Stomach smooth muscle (tissue), 2 donors: ENCODE measurements around the gene SNAPC4.

ENCODE experiments used
- H3K27ac ChIP-seq: one replicate; pipeline ENCODE4 v1.7.0; 2013; ENCODE audit warnings: mild to moderate bottlenecking, low read length, inconsistent platforms
- H3K27me3 ChIP-seq, 2 donors: one replicate each; pipeline ENCODE4 v1.7.0; 2013; ENCODE audit warnings: low read length in 2 of 2; ENCODE audit not compliant: insufficient read depth in 2 of 2, control insufficient read depth in 1 of 2
- H3K36me3 ChIP-seq, 2 donors: one replicate each; pipeline ENCODE4 v1.7.0; 2013; ENCODE audit warnings: low read length in 2 of 2; ENCODE audit not compliant: control insufficient read depth in 2 of 2, insufficient read depth in 2 of 2
- H3K4me1 ChIP-seq: one replicate; pipeline ENCODE4 v1.7.0; 2013; ENCODE audit warnings: low read length; ENCODE audit not compliant: control insufficient read depth, insufficient read depth
- H3K4me3 ChIP-seq, 2 donors: one replicate each; pipeline ENCODE4 v1.7.0; 2013; ENCODE audit warnings: low read length in 2 of 2
- H3K9ac ChIP-seq, 2 donors: one replicate each; pipeline ENCODE4 v1.7.0; 2013; ENCODE audit warnings: low read length in 2 of 2, mild to moderate bottlenecking in 1 of 2
- H3K9me3 ChIP-seq, 2 donors: one replicate each; pipeline ENCODE4 v1.7.0; 2013; ENCODE audit warnings: low read length in 2 of 2; ENCODE audit not compliant: control insufficient read depth in 2 of 2
- donor health status: healthy.
- donor health status: Pancreatic carcinoma.

SNAPC4 gene

DNA sequence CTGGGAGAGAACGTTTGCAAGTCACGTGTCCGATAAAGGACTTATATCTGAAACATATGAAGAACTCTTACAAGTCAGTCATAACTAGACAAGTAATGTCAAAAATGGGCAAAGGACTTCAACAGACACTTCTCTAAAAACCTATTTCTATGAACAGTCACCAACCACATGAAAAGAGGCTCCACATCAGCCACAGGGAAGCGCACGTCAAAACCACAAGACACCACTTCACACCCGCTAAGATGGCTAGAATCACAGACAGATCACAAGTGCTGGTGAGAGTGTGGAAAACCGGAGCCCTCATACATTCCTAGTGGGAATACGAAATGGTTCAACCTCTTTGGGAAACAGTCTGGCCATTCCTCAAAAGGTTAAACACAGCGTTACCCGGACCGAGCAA is 15.0 kb downstream of the SNAPC4 start:
- Histone ChIP-seq H3K4me1 (no peaks in the 10 kb centered on the region), H3K27me3 (no peaks in the 10 kb centered on the region), H3K9ac (no peak overlapping the region), H3K36me3 (peaks cover 25 to 32% of the 10 kb centered on the region in 2 donors), H3K27ac (no peak overlapping the region), H3K9me3 (no peaks in the 10 kb centered on the region), H3K4me3 (no peak overlapping the region)

DNA sequence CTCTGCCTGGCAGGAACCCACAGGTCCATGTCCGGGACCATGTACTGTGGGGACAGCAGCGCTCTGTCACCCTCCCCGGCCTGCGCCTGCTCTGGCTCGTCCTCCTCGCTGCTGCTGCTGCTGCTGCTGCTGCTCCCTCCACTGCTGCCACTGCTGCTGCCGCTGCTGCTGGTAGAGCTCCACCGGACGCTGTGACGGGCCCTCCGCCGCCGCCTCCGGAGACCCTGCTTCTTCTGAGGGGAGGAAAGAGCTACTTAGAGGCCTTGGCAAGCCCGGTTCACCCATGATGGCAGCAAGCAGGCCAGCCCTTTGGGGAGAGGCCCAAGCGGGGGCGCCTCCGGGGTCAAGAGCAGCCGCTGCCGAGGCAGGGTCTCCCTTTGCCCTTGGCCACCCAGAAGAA is 16.5 kb downstream of the SNAPC4 start:
- no peak overlapping the region for H3K9ac ChIP-seq
- H3K9me3 ChIP-seq, result no peaks in the 10 kb centered on the region
- no peak overlapping the region for H3K4me3 ChIP-seq
- no peak overlapping the region for H3K27ac ChIP-seq
- no peaks in the 10 kb centered on the region for H3K4me1 ChIP-seq
- peaks cover 23 to 29% of the 10 kb centered on the region in 2 donors for H3K36me3 ChIP-seq
- no peaks in the 10 kb centered on the region for H3K27me3 ChIP-seq

DNA sequence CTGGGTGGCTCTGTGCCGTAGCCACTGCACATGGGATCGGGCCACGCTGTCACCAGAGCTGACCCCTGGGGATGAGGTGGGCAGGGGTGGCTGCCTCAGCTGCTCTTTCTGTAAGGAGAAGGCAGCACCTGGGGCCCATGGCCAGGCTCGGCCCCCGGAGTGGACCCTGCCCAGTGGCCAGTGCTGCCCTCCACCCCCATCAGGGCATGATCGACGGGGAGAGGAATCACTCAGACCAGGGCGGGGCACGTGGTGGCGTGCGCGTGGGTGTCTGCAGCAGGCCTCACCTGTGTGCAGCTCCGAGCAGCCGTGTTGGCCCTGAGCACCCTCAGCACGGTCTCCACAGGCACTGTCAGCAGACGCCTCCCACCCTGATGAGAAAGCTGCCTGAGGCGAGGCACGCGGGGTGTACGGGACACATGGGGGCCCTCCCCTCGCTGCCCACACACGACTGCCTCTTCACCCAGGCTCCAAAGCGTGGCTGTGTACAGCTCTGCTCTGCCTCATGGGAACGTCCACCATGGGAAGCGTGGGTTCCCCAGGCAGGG is 17.9 kb downstream of the SNAPC4 start:
- Histone ChIP-seq H3K9ac (no peak overlapping the region), H3K4me1 (no peaks in the 10 kb centered on the region), H3K9me3 (no peaks in the 10 kb centered on the region), H3K27me3 (no peaks in the 10 kb centered on the region), H3K27ac (no peak overlapping the region), H3K36me3 (peaks cover 12 to 19% of the 10 kb centered on the region in 2 donors), H3K4me3 (no peak overlapping the region)

DNA sequence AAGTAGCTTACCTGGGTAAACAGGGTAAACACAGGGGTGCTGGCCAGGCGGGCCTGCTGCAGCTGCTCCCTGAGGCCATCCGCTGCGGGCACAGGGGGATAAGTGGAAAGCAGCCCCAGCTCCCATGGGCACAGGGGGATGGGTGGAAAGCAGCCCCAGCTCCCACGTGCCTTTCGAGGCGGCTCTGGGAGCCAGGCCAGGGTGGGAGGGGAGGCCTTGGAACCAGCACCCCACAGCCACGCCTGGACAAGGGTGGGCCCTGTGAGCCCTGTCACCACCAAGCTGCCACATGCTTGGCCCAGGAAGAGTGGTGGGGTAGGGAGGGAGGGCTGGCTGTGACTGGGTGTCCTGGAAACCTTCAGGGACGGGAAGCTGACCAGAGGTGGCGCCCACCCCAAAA is 18.7 kb downstream of the SNAPC4 start:
- no peaks in the 10 kb centered on the region for H3K9me3 ChIP-seq
- H3K9ac ChIP-seq, result no peak overlapping the region
- H3K4me3 ChIP-seq, result no peak overlapping the region
- H3K27ac ChIP-seq, result no peak overlapping the region
- H3K36me3 ChIP-seq, result peaks cover 10 to 19% of the 10 kb centered on the region in 2 donors
- no peaks in the 10 kb centered on the region for H3K27me3 ChIP-seq
- H3K4me1 ChIP-seq, result no peaks in the 10 kb centered on the region

DNA sequence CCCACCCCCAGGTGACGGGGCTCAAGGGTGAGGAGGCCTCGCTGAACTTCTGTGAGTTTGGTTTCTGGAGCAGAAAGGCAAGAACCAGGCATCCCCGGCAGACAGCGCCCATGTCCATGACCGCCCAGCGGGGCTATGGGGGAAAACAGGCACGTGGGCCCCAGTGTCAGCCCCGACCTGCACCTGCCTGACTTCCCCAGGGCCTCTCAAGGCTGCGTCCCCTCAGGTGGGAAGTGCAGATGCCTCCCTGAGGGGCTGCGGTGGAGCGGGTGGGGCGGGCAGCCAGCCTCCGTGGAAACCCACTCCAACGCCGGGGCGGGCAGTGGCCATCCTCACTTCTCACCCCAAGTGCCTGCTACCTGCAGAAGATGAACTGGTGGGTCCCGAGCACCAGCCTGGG is 19.6 kb downstream of the SNAPC4 start:
- Histone ChIP-seq H3K36me3 (peaks cover 7 to 17% of the 10 kb centered on the region in 2 donors), H3K27me3 (no peaks in the 10 kb centered on the region), H3K4me1 (peaks cover 2% of the 10 kb centered on the region), H3K9me3 (no peaks in the 10 kb centered on the region), H3K27ac (no peak overlapping the region), H3K4me3 (no peak overlapping the region), H3K9ac (no peak overlapping the region)

DNA sequence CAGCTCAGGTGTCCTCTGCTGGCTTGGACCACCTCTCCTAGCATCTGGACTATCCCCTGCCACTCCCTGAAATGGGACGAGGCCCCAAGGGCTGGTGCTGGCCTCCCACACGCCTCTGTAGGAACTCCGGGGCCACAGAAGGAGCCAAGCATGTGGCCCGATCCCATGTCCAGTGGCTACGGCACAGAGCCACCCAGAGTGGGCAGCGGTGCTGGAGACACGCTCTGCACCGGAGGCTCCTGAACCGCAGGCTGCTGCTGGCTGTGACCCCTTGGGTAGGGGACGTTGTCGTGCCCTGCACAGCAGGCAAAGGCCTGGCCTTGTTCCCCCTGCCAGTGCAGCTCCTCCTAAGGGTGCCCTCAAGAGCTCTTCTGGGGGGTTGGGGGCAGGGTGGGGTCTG is 20.1 kb downstream of the SNAPC4 start:
- H3K36me3 ChIP-seq, result peaks cover 7 to 14% of the 10 kb centered on the region in 2 donors

DNA sequence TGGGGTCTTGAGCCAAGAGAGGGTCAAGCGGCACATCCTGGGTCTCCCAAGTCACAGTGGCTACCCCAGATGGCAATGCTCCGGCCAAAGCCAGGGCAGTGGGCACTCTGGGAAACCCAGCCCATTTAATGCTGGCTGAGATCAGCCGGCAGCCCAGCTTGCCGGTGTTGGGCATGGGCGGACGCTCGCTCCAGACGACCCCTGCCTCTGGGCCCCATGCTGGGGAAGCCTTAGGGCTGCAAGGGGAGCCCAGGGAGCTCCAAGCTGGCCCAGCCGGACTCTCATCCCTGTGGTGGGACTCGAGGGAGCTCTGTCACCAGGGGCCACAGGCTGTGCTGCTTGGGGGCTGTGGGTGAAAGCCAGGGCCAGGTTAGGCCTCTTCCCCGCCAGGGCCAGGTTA is 20.6 kb downstream of the SNAPC4 start:
- Histone ChIP-seq H3K36me3 (peaks cover 7 to 16% of the 10 kb centered on the region in 2 donors), H3K27me3 (no peaks in the 10 kb centered on the region), H3K4me3 (no peak overlapping the region), H3K9ac (no peak overlapping the region), H3K9me3 (no peaks in the 10 kb centered on the region), H3K27ac (no peak overlapping the region), H3K4me1 (peaks cover 2% of the 10 kb centered on the region)

More for the DNA sequence above, 20.1 kb downstream of the SNAPC4 start:
- no peaks in the 10 kb centered on the region for H3K9me3 ChIP-seq
- H3K27ac ChIP-seq, result no peak overlapping the region
- H3K4me3 ChIP-seq, result no peak overlapping the region
- no peak overlapping the region for H3K9ac ChIP-seq
- H3K4me1 ChIP-seq, result peaks cover 2% of the 10 kb centered on the region
- no peaks in the 10 kb centered on the region for H3K27me3 ChIP-seq

DNA sequence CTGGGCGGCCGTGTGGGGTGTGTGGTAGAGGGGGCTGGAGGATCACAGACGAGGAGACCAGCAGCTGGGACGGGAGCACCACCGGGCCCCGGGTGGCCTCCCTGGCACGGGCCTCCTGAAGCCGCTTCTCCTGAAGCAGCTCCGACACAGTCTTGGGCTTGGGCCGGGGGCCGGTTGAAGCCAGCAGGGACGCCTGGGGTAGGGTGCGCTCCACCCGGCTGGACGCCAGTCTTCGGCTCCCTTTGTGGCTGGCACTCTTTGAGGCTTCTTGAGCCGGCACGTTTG is 21.0 kb downstream of the SNAPC4 start:
- Histone ChIP-seq H3K9me3 (no peaks in the 10 kb centered on the region), H3K27ac (no peak overlapping the region), H3K4me1 (peaks cover 2% of the 10 kb centered on the region), H3K27me3 (no peaks in the 10 kb centered on the region), H3K9ac (no peak overlapping the region), H3K4me3 (no peak overlapping the region), H3K36me3 (peaks cover 2 to 16% of the 10 kb centered on the region in 2 donors)

DNA sequence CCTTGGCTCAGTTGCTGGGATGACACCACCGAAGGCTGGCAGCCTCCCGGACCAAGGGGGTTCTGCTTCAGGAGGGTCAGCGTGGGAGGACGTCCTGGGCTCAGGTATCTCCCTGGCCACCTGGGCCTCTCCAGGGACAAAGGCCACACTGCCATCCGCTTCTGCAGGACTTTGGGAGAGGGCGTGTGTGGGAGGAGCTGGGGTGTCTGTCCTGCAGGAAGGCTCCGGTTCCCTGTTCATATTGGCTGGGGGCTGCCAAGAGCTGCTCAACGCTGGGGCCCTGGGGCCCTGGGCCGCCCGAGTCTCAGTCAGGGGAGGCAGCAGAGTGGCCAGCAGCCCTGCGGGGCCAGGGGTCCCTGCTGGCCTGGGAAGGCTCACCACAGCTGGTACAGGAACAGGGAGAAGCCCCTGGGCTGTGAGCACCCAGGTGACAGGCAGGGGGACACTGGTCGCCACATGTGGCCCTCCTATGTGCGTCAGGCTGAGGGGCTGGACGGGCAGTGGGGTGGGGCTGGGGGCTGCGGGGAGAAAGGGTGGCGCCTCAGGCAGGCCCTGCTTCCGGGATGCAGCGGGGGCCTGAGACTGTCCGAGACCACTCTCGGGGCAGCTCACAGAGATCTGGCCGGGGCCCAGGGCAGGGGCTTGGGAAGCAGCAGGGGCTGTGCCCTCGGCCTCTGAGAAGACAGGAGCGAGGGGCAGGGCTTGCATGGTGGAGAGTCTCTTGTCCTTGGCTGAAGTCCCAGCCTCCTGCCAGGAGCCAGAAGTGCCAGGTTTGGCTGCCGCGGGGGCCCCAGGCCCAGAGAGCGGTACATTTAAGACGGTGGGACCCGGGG is 21.6 kb downstream of the SNAPC4 start:
- Histone ChIP-seq H3K27ac (no peak overlapping the region), H3K36me3 (peaks cover 0 to 16% of the 10 kb centered on the region in 2 donors), H3K4me3 (no peak overlapping the region)

DNA sequence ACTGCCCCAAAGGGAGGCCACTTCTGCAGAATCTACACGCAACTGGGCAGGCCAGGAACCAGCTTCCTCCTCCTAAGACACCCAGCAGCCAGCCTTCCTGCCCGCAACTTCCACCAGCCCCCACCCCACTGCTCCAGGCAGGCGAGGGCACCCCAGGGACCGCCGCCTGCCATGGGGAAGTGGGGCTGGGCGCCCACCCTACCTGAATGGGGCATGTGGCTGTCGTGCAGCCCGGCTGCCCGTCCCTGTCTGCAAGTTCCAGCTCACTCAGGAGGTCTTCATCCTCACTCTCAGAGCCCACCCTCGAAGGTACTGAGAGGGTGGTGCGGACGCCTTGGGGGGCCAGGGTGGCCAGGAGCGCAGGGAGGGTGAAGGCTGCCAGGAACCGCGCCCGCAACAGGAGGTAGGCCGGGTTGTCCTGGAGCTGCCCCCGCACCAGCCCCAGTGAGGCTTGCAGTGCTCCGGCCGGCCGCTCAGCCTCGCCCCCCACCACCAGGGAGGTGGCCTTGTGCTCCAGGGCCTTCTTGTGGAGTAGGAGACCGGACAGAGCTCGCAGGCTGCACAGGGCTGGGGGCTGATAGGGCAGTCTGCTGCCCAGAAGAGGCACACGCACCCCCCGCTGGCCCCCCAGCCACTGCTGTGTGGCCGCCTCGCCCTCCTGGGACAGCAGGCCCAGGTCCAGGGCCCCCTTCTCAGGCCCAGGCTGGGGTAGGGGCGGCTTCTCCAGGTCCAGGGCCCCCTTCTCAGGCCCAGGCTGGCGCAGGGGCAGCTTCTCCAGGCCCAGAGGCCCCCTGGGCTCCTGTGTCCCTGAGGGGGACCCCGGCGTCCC is 22.4 kb downstream of the SNAPC4 start:
- H3K27ac ChIP-seq, result no peak overlapping the region
- H3K4me1 ChIP-seq, result peaks cover 7% of the 10 kb centered on the region
- H3K36me3 ChIP-seq, result peaks cover 0 to 12% of the 10 kb centered on the region in 2 donors

More for the DNA sequence above, 21.6 kb downstream of the SNAPC4 start:
- Histone ChIP-seq H3K9me3 (no peaks in the 10 kb centered on the region), H3K4me1 (peaks cover 2% of the 10 kb centered on the region), H3K9ac (no peak overlapping the region), H3K27me3 (no peaks in the 10 kb centered on the region)

More for the DNA sequence above, 22.4 kb downstream of the SNAPC4 start:
- no peak overlapping the region for H3K9ac ChIP-seq
- H3K4me3 ChIP-seq, result no peak overlapping the region
- no peaks in the 10 kb centered on the region for H3K27me3 ChIP-seq
- no peaks in the 10 kb centered on the region for H3K9me3 ChIP-seq
